K562 (cell line): Measurements from ENCODE around the gene GTPBP1. TPM values are rescaled to one million over a fixed set of nuclear protein-coding genes. Genes with fewer than 3 reads are reported as not detected.
A peak's percentile ranks its signal among the peaks of the same experiment; 100 is the strongest.

Source experiments
- ATAC-seq: fragments of 200-7000 bp; cut with Tn5 transposase; 3 replicates; pipeline ENCODE4 v1.9.1; 2020; ENCODE audit warnings: moderate library complexity
- BruUV-seq: library from RNA; stranded (reverse); fragments of 400-500 nt; replicated peaks from 2 replicates; lab custom pipeline; 2021; lab: Mats Ljungman, UMichigan
- CTCF ChIA-PET: fragments of 300-600 bp; formaldehyde crosslinking; extraction: SDS; loops from one replicate; lab custom pipeline; 2021; ENCODE audit warnings: low intra/inter-chr PET ratio; lab: Yijun Ruan, JAX
- POLR2A ChIA-PET: fragments of 300-600, 350-650 bp; sonication (Branson Sonifier 250); formaldehyde crosslinking; extraction: SDS; loops from one replicate; lab custom pipeline; 2021; ENCODE audit warnings: antibody characterized with exemption, inconsistent platforms; lab: Yijun Ruan, JAX
- DNase-seq, 4 experiments: peaks; one replicate each; pipeline versions ENCODE4 v3.0.0 to v3.0.0-alpha.2; 2011 to 2018; ENCODE audit warnings: low spot score in 3 of 4, mixed read lengths in 3 of 4; ENCODE audit errors: extremely low read depth in 1 of 4
- FAIRE-seq: peaks from 2 replicates; lab custom pipeline; 2011; peaks lifted over from hg19 to GRCh38; lab: Jason Lieb, UNC
- H2AFZ ChIP-seq: 2 replicates; pipeline ENCODE4 v1.6.0; 2011; ENCODE audit warnings: low read depth, low read length, control low read depth, inconsistent platforms
- H3K27ac ChIP-seq: fragments of 200-600 bp; 3 replicates; pipeline ENCODE4 v1.8.0; 2011; ENCODE audit warnings: low read depth, mild to moderate bottlenecking, control low read depth, inconsistent platforms, low read length, moderate library complexity, mixed read lengths; ENCODE audit errors: extremely low read depth
- H3K27me3 ChIP-seq, 2 experiments: fragments of 300-600 bp in 1 of 2; 2 replicates in 1 of 2; 3 replicates in 1 of 2; pipeline versions ENCODE4 v1.6.0 to v1.8.0; 2011; ENCODE audit warnings: inconsistent platforms in 2 of 2, low read length in 2 of 2, mild to moderate bottlenecking in 1 of 2, mixed read lengths in 1 of 2, moderate library complexity in 1 of 2; ENCODE audit not compliant: control insufficient read depth in 2 of 2, insufficient read depth in 2 of 2
- H3K36me3 ChIP-seq: fragments of 300-600 bp; 3 replicates; pipeline ENCODE4 v1.8.0; 2011; ENCODE audit warnings: mild to moderate bottlenecking, low read length, inconsistent platforms; ENCODE audit not compliant: control insufficient read depth, insufficient read depth
- H3K4me1 ChIP-seq, 2 experiments: fragments of 200-600 bp in 1 of 2; replicated peaks in 1 of 2; 2 replicates in 1 of 2; 3 replicates in 1 of 2; pipeline versions ENCODE4 v1.5.1 to v1.8.0; 2011; ENCODE audit warnings: inconsistent platforms in 2 of 2, low read length in 2 of 2, mild to moderate bottlenecking in 1 of 2, mixed read lengths in 1 of 2, moderate library complexity in 1 of 2; ENCODE audit not compliant: control insufficient read depth in 2 of 2, insufficient read depth in 2 of 2
- H3K4me2 ChIP-seq: 2 replicates; pipeline ENCODE4 v1.6.1; 2011; ENCODE audit warnings: low read length, control low read depth, inconsistent platforms, mixed read lengths; ENCODE audit not compliant: insufficient read depth
- H3K4me3 ChIP-seq: fragments of 200-600 bp; sonication (generic), shearing (Covaris generic); 2 replicates; pipeline ENCODE4 v1.5.1; 2016; ENCODE audit warnings: control low read depth, inconsistent platforms
- H3K79me2 ChIP-seq: fragments of 200-600 bp; 3 replicates; pipeline ENCODE4 v1.8.0; 2011; ENCODE audit warnings: low read length, inconsistent platforms; ENCODE audit not compliant: control insufficient read depth, insufficient read depth
- H3K9ac ChIP-seq, 2 experiments: 2 replicates each; pipeline versions ENCODE4 v1.6.0 to v1.6.1; 2011; ENCODE audit warnings: low read depth in 2 of 2, low read length in 2 of 2, control low read depth in 1 of 2, inconsistent platforms in 1 of 2, mild to moderate bottlenecking in 1 of 2, mixed read lengths in 1 of 2; ENCODE audit not compliant: insufficient read depth in 1 of 2
- H3K9me1 ChIP-seq: one replicate; pipeline ENCODE4 v1.6.0; 2011; ENCODE audit warnings: inconsistent platforms, mild to moderate bottlenecking, low read length, moderate library complexity; ENCODE audit not compliant: control insufficient read depth, insufficient read depth
- H3K9me3 ChIP-seq: replicated peaks from 2 replicates; pipeline ENCODE4 v1.5.1; 2011; ENCODE audit warnings: low read depth, low read length, inconsistent platforms; ENCODE audit not compliant: control insufficient read depth, insufficient read depth
- H4K20me1 ChIP-seq: replicated peaks from 2 replicates; pipeline ENCODE4 v1.6.1; 2011; ENCODE audit warnings: low read length, inconsistent platforms, mixed read lengths; ENCODE audit not compliant: control insufficient read depth, insufficient read depth
- GABPA ChIP-seq: fragments of 200-800 bp; sonication (Bioruptor generic); conservative IDR thresholded peaks from 2 replicates; pipeline ENCODE4 v1.6.1; 2016; ENCODE audit warnings: low read depth, missing genetic modification characterization, missing compliant biosample characterization
- NCOA6 ChIP-seq: fragments of 450-650 bp; IDR thresholded peaks from 2 replicates; pipeline ENCODE4 v1.6.1; 2017; ENCODE audit warnings: mild to moderate bottlenecking
- NFE2 ChIP-seq: IDR thresholded peaks from 2 replicates; pipeline ENCODE4 v1.6.1; 2014; ENCODE audit warnings: antibody characterized with exemption, low read depth
- PATZ1 ChIP-seq: fragments of 250-450 bp; sonication (Bioruptor Pico); IDR thresholded peaks from 2 replicates; pipeline ENCODE4 v1.5.0; 2020; ENCODE audit warnings: mild to moderate bottlenecking, borderline replicate concordance
- ZNF197 ChIP-seq: fragments of 200-800 bp; sonication (Bioruptor generic); IDR thresholded peaks from 2 replicates; pipeline ENCODE4 v1.6.1; 2016; ENCODE audit warnings: low read depth, missing genetic modification characterization, missing compliant biosample characterization
- WGBS: fragments of 100-300 bp; shearing (Covaris generic); methylation state at CpG from one replicate; pipeline ENCODE4 v1.1.6; 2016; ENCODE audit warnings: low coverage, mixed read lengths; ENCODE audit not compliant: insufficient coverage; ENCODE audit errors: missing lambda C conversion rate; 5-methylcytosine and 5-hydroxymethylcytosine counted together
- in situ Hi-C: fragments of 300-500 bp; cut with MboI; formaldehyde crosslinking; loops from 4 replicates; pipeline ENCODE4 v1.15.0; 2018; ENCODE audit warnings: inconsistent platforms, mixed read lengths
- intact Hi-C: fragments of 100-400 bp; cut with micrococcal nuclease; formaldehyde crosslinking; loops from 2 replicates; pipeline ENCODE4 v1.14.2; 2022
- polyA plus RNA-seq, 8 experiments: library from polyadenylated mRNA; depleted of rRNA in 4 of 8; stranded (reverse) in 5 of 8; unstranded in 3 of 8; fragments of >200 nt; fragmentation: Nextera tagmentation in 2 of 8; fragmentation: Illumina TruSeq in 1 of 8; extraction: Ambion mirVana in 2 of 8; extraction: Trizol in 1 of 8; gene quantifications; 2 replicates each; pipeline versions ENCODE4 v1.2.1 to v1.2.3, GENCODE V29; 2011 to 2014; ENCODE audit warnings: inconsistent platforms in 1 of 8, missing spikeins in 1 of 8
- total RNA-seq, 7 experiments: library from RNA; depleted of rRNA in 6 of 7; stranded (reverse); fragments of >200 nt in 6 of 7; fragmentation: Illumina TruSeq in 2 of 7; extraction: Trizol in 2 of 7; gene quantifications; 2 replicates each; pipeline versions ENCODE4 v1.2.1 to v1.2.3, GENCODE V29; 2011 to 2021; ENCODE audit warnings: low replicate concordance in 1 of 7
- TF ChIP-seq, protein P1 (sequence below): fragments of 250-450 bp; sonication (Bioruptor Pico); IDR thresholded peaks from 2 replicates; pipeline ENCODE4 v1.8.0; 2021; ENCODE audit warnings: moderate library complexity, mild to moderate bottlenecking, inconsistent platforms
- TF ChIP-seq, protein P2 (sequence below): fragments of 250-450 bp; sonication (Bioruptor Pico); IDR thresholded peaks from 2 replicates; pipeline ENCODE4 v1.4.0; 2020; ENCODE audit warnings: mild to moderate bottlenecking, moderate library complexity

The GTPBP1 gene
- total and polyA plus RNA-seq, 9 of the 15 experiments (the other 6 are each of a cell fraction or from before 2014, with no cell fraction given): 0.83 to 53.2 (median 23.3) TPM

- H3K9ac ChIP-seq: peak overlapping the region in 1 of 2 experiments; percentile 74; a peak in 2 of 4 replicates
- FAIRE-seq (no peak), ATAC-seq (no peak), DNase-seq (no peak)
- peaks cover 35 to 50% of the 10 kb centered on the region in 2 experiments; a peak in 4 of 5 replicates for H3K4me1 ChIP-seq
- ChIA-PET CTCF (no interaction called here), POLR2A (interaction anchor here (1.0 to 1.3 kb wide), 3 partner anchors 8 to 10 kb away, joined by 3 to 9 read pairs (median 7); partner anchors contain the start of gene GTPBP1)
- H3K36me3 ChIP-seq: peaks cover 57% of the 10 kb centered on the region; the same call in 2 of the 3 replicates
- WGBS: 100% methylated on average over 5 of the region's 10 CpGs
- BruUV-seq: no TSS peak
- H3K9me1 ChIP-seq: peaks cover 3% of the 10 kb centered on the region
- no peak overlapping the region for H2AFZ ChIP-seq
- TF ChIP-seq, protein P1, sequence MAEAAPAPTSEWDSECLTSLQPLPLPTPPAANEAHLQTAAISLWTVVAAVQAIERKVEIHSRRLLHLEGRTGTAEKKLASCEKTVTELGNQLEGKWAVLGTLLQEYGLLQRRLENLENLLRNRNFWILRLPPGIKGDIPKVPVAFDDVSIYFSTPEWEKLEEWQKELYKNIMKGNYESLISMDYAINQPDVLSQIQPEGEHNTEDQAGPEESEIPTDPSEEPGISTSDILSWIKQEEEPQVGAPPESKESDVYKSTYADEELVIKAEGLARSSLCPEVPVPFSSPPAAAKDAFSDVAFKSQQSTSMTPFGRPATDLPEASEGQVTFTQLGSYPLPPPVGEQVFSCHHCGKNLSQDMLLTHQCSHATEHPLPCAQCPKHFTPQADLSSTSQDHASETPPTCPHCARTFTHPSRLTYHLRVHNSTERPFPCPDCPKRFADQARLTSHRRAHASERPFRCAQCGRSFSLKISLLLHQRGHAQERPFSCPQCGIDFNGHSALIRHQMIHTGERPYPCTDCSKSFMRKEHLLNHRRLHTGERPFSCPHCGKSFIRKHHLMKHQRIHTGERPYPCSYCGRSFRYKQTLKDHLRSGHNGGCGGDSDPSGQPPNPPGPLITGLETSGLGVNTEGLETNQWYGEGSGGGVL (CRISPR knock-in tag): no peak
- H3K9me3 ChIP-seq: no peaks in the 10 kb centered on the region
- peaks cover 53% of the 10 kb centered on the region for H3K79me2 ChIP-seq
- intact Hi-C loops: no loop called here
- in situ Hi-C loops: no loop called here
- no peak overlapping the region for H3K27ac ChIP-seq
- no peak overlapping the region for H3K4me3 ChIP-seq
- H3K27me3 ChIP-seq: no peaks in the 10 kb centered on the region
- no peak overlapping the region for H3K4me2 ChIP-seq
- H4K20me1 ChIP-seq: peaks cover 47% of the 10 kb centered on the region
Measured at GRCh38 chr22:38716271-38716670, 10.5 kb downstream of the GTPBP1 start.

DNA sequence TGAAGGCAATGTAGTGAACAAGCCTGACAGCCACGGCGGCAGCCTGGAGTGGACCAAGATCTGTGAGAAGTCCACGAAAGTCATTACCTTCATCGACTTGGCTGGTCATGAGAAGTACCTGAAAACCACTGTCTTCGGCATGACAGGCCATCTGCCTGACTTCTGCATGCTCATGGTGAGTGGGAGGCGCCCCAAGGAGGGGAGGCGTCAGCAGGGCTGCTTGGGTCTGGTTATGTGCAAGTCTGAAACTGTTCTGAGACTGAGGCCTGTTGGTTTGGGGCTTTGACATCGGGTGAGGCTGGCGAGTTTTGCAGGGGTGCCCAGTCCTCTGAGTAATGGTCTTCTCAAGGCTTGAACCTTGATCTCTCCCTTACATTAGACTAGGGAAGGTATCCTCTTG, 11.1 kb downstream of the GTPBP1 start:
- TF ChIP-seq, protein P2, sequence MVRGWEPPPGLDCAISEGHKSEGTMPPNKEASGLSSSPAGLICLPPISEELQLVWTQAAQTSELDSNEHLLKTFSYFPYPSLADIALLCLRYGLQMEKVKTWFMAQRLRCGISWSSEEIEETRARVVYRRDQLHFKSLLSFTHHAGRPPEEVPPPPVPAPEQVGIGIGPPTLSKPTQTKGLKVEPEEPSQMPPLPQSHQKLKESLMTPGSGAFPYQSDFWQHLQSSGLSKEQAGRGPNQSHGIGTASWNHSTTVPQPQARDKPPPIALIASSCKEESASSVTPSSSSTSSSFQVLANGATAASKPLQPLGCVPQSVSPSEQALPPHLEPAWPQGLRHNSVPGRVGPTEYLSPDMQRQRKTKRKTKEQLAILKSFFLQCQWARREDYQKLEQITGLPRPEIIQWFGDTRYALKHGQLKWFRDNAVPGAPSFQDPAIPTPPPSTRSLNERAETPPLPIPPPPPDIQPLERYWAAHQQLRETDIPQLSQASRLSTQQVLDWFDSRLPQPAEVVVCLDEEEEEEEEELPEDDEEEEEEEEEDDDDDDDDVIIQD: no peak
- TF ChIP-seq PATZ1 (CRISPR knock-in tag) (no peak), NCOA6 (no peak), ZNF197 (CRISPR knock-in tag) (no peak), NFE2 (peak; percentile 30; the same call in 1 of the 2 replicates), GABPA (no peak)
- Histone ChIP-seq H3K79me2 (peaks cover 48% of the 10 kb centered on the region), H3K9me1 (peaks cover 3% of the 10 kb centered on the region), H3K4me1 (peaks cover 35 to 46% of the 10 kb centered on the region in 2 experiments; a peak in 4 of 5 replicates), H3K36me3 (peaks cover 61% of the 10 kb centered on the region; the same call in 2 of the 3 replicates), H3K4me2 (no peak overlapping the region), H3K9me3 (no peaks in the 10 kb centered on the region), H3K4me3 (no peak overlapping the region), H3K27ac (no peak overlapping the region; the same call in 2 of the 3 replicates), H4K20me1 (peaks cover 47% of the 10 kb centered on the region), H3K27me3 (no peaks in the 10 kb centered on the region), H2AFZ (no peak overlapping the region), H3K9ac (peak overlapping the region in 1 of 2 experiments; percentile 74; a peak in 2 of 4 replicates)
- DNase-seq: peak in 1 of 4 experiments; percentile 44
- ChIA-PET CTCF (no interaction called here), POLR2A (interaction anchor here (1.0 to 1.3 kb wide), 3 partner anchors 8 to 11 kb away, joined by 3 to 9 read pairs (median 7); partner anchors contain the start of gene GTPBP1)
- peak; percentile 49 for ATAC-seq
- WGBS: 66% methylated on average over 7 of the region's 9 CpGs
- intact Hi-C loops: no loop called here
- BruUV-seq: no TSS peak
- FAIRE-seq: no peak
- in situ Hi-C loops: no loop called here
